LNCAP (cell line): Measurements from ENCODE around the gene ALDH5A1.

ENCODE experiments used
- TF ChIP-seq, protein P1 (sequence below): fragments of 450-650 bp; IDR thresholded peaks from 2 replicates; pipeline ENCODE4 v1.5.1; 2017; ENCODE audit warnings: mild to moderate bottlenecking

The ALDH5A1 gene

GRCh38 chr6:24489881-24490280, 4.9 kb upstream of the ALDH5A1 start:
- TF ChIP-seq, protein P1, sequence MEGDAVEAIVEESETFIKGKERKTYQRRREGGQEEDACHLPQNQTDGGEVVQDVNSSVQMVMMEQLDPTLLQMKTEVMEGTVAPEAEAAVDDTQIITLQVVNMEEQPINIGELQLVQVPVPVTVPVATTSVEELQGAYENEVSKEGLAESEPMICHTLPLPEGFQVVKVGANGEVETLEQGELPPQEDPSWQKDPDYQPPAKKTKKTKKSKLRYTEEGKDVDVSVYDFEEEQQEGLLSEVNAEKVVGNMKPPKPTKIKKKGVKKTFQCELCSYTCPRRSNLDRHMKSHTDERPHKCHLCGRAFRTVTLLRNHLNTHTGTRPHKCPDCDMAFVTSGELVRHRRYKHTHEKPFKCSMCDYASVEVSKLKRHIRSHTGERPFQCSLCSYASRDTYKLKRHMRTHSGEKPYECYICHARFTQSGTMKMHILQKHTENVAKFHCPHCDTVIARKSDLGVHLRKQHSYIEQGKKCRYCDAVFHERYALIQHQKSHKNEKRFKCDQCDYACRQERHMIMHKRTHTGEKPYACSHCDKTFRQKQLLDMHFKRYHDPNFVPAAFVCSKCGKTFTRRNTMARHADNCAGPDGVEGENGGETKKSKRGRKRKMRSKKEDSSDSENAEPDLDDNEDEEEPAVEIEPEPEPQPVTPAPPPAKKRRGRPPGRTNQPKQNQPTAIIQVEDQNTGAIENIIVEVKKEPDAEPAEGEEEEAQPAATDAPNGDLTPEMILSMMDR = no peak

DNA sequence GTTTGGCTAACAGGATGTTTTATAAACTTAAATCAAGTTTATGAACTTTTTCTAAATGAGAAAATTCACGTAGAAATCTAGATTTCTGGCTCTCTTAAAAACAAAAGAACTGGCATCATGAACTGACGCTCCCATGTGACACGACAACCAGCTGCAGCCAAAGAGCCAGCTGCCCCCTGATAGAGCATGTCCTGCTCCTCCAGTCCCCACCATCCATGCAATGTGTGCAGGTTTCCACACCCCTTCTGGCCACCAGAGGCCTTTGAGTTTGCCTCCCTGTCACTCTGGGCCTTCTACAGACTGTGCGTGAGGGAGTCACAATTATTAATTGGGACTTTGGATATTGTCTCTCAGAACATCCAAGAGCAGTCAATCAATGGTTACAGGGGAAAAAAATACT, 3.8 kb upstream of the ALDH5A1 start:
- TF ChIP-seq, protein P1 = no peak

GRCh38 chr6:24492475-24492874, 2.3 kb upstream of the ALDH5A1 start:
- TF ChIP-seq, protein P1 = no peak

GRCh38 chr6:24493945-24494820, 586 bp upstream of the ALDH5A1 start:
- TF ChIP-seq, protein P1 = no peak

GRCh38 chr6:24497254-24497970, 2.6 kb downstream of the ALDH5A1 start:
- TF ChIP-seq, protein P1 = no peak

DNA sequence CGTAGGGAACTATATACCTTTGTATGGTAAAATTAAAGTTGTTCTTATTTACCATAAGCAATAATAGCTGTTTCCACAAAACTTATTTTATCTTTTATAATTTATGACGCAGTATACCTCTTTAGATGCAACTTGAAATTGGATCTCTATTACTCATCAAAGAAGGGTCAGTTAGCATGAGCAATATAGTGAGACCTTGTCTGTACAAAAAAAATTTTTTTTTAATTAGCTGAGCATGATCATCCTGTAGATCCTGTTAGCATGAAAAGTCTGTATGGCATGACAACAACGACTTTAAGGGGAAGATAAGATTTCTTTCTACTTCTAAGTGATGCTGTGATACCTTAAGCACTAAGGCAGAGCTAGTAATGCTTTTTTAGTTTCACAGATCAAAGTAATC, 5.9 kb downstream of the ALDH5A1 start:
- TF ChIP-seq, protein P1 = no peak

DNA sequence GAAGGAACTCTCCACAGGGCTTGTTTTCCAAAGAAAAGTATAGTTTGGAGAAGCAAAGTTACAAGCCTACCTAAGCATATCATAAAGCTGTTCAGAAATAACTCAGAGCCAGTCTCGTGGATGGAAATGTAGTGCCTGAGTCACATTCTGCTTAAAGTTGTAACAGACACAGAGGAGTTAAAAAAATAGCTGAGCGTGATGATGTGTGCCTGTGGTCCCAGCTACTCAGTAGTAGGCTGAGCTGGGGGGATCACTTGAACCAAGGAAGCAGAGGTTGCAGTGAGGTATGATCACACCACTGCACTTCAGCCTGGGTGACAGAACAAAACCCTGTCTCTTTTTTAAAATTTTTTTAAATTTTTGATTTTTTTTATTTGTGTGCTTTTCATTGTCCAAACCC, 6.6 kb downstream of the ALDH5A1 start:
- TF ChIP-seq, protein P1 = no peak
